Panc1 (cell line): ENCODE measurements around the gene SETDB2. TPM values are rescaled to one million over a fixed set of nuclear protein-coding genes. Genes with fewer than 3 reads are reported as not detected.

Source experiments
- ATAC-seq: fragments of 200-7000 bp; cut with Tn5 transposase; 2 replicates; pipeline ENCODE4 v1.9.1; 2020; ENCODE audit warnings: mild to moderate bottlenecking, moderate library complexity
- BruUV-seq: library from RNA; stranded (reverse); fragments of 400-500 nt; replicated peaks from 2 replicates; lab custom pipeline; 2021; lab: Mats Ljungman, UMichigan
- CTCF ChIA-PET: fragments of 300-600 bp; sonication (Branson Sonifier 250); formaldehyde crosslinking; loops from one replicate; lab custom pipeline; 2022; ENCODE audit warnings: antibody characterized with exemption; lab: Charles Lee
- POLR2A ChIA-PET: fragments of 300-600 bp; sonication (Branson Sonifier 250); formaldehyde crosslinking; loops from one replicate; lab custom pipeline; 2022; ENCODE audit warnings: antibody characterized with exemption; lab: Charles Lee
- DNase-seq: peaks from one replicate; pipeline ENCODE4 v3.0.0-alpha.2; 2010; ENCODE audit warnings: low read depth, low spot score
- H3K27ac ChIP-seq: 2 replicates; pipeline ENCODE4 v1.5.1; 2011; ENCODE audit warnings: mild to moderate bottlenecking, low read length, inconsistent platforms
- H3K27me3 ChIP-seq: fragments of 200-500 bp; sonication (Bioruptor generic); 2 replicates; pipeline ENCODE4 v1.6.0; 2014; ENCODE audit warnings: low read length, inconsistent platforms; ENCODE audit not compliant: control insufficient read depth, insufficient read depth
- H3K36me3 ChIP-seq: fragments of 200-500 bp; sonication (Bioruptor generic); 2 replicates; pipeline ENCODE4 v1.5.1; 2014; ENCODE audit warnings: inconsistent platforms, mild to moderate bottlenecking, low read length, moderate library complexity; ENCODE audit not compliant: control insufficient read depth, insufficient read depth
- H3K4me1 ChIP-seq: 2 replicates; pipeline ENCODE4 v1.5.1; 2011; ENCODE audit warnings: inconsistent platforms, mild to moderate bottlenecking, low read length, moderate library complexity; ENCODE audit not compliant: control insufficient read depth, insufficient read depth
- H3K4me3 ChIP-seq, 2 experiments: 2 replicates each; pipeline ENCODE4 v1.5.1; 2011 to 2012; ENCODE audit warnings: low read depth in 2 of 2, low read length in 2 of 2, mild to moderate bottlenecking in 2 of 2, inconsistent platforms in 1 of 2, moderate library complexity in 1 of 2
- H3K9me3 ChIP-seq: fragments of 200-500 bp; sonication (Bioruptor generic); 2 replicates; pipeline ENCODE4 v1.5.1; 2014; ENCODE audit warnings: low read depth, mild to moderate bottlenecking, inconsistent platforms, low read length, moderate library complexity; ENCODE audit not compliant: control insufficient read depth, insufficient read depth
- CTCF ChIP-seq: fragments of 450-650 bp; IDR thresholded peaks from 2 replicates; pipeline ENCODE4 v1.5.1; 2017; ENCODE audit warnings: mild to moderate bottlenecking
- POLR2AphosphoS5 ChIP-seq: IDR thresholded peaks from 2 replicates; pipeline ENCODE4 v1.6.1; 2012; ENCODE audit warnings: mild to moderate bottlenecking, low read depth, low read length, moderate library complexity
- REST ChIP-seq, 2 experiments: IDR thresholded peaks; 2 replicates each; pipeline ENCODE4 v1.6.1; 2011 to 2012; ENCODE audit warnings: low read depth in 2 of 2, control low read depth in 1 of 2, low read length in 1 of 2, mild to moderate bottlenecking in 1 of 2, moderate library complexity in 1 of 2; ENCODE audit not compliant: insufficient read depth in 1 of 2
- SIN3A ChIP-seq: IDR thresholded peaks from 2 replicates; pipeline ENCODE4 v1.6.1; 2012; ENCODE audit warnings: low read depth, mild to moderate bottlenecking, low read length, moderate library complexity, borderline replicate concordance; ENCODE audit not compliant: insufficient read depth
- TCF7L2 ChIP-seq: IDR thresholded peaks from 2 replicates; pipeline ENCODE4 v1.6.1; 2011; ENCODE audit warnings: mild to moderate bottlenecking, low read depth, low read length, inconsistent platforms
- in situ Hi-C: cut with HindIII; loops from 2 replicates; pipeline ENCODE4 v1.10.0; 2016; ENCODE audit warnings: low sequenced_read_pairs, low pct_unique_long_range_greater_than_20kb
- intact Hi-C: fragments of 100-400 bp; cut with micrococcal nuclease; formaldehyde crosslinking; loops from one replicate; pipeline ENCODE4 v1.10.0; 2022; ENCODE audit not compliant: unreplicated experiment
- total RNA-seq: library from RNA; stranded (reverse); gene quantifications from one replicate; pipeline ENCODE4 v1.2.1, GENCODE V29; 2021; ENCODE audit not compliant: unreplicated experiment

Gene SETDB2
- total RNA-seq, 1 experiment from 2014 or later: 6.1 TPM

- Histone ChIP-seq H3K4me3 (no peak overlapping the region), H3K27ac (no peak overlapping the region), H3K36me3 (no peaks in the 10 kb centered on the region; the same call in 1 of the 2 replicates), H3K4me1 (no peaks in the 10 kb centered on the region), H3K9me3 (no peaks in the 10 kb centered on the region), H3K27me3 (no peaks in the 10 kb centered on the region)
- no peak for TF ChIP-seq TCF7L2
- TF ChIP-seq REST (IDR thresholded peaks at IDR 0.05; ENCODE audit: insufficient read depth in 1 of 2, low read depth in 2 of 2, low read length in 1 of 2): no peak
- no peak for TF ChIP-seq SIN3A
- TF ChIP-seq CTCF: no peak
- TF ChIP-seq POLR2AphosphoS5: no peak
- ChIA-PET CTCF (no interaction called here), POLR2A (no interaction called here)
- intact Hi-C loops: no loop called here
- in situ Hi-C loops: no loop called here
- DNase-seq (no peak), ATAC-seq (no peak)
- BruUV-seq: no TSS peak
Measured at GRCh38 chr13:49454388-49455006, 10.4 kb downstream of the SETDB2 start.

GRCh38 chr13:49455007-49455398 lies 10.9 kb downstream of the SETDB2 start:
- CTCF ChIA-PET: no interaction called here
- in situ Hi-C loops: no loop called here
- DNase-seq (no peak), ATAC-seq (no peak)
- intact Hi-C loops: no loop called here
- no peaks in the 10 kb centered on the region for H3K4me1 ChIP-seq
- no peaks in the 10 kb centered on the region for H3K27me3 ChIP-seq
- H3K4me3 ChIP-seq: no peak overlapping the region
- no peak for TF ChIP-seq CTCF
- no peak for TF ChIP-seq REST (IDR thresholded peaks at IDR 0.05; ENCODE audit: insufficient read depth in 1 of 2, low read depth in 2 of 2, low read length in 1 of 2)
- TF ChIP-seq SIN3A: no peak
- TF ChIP-seq POLR2AphosphoS5: no peak
- no TSS peak for BruUV-seq
- H3K36me3 ChIP-seq: no peaks in the 10 kb centered on the region; the same call in 1 of the 2 replicates
- H3K9me3 ChIP-seq: no peaks in the 10 kb centered on the region
- no peak overlapping the region for H3K27ac ChIP-seq
- POLR2A ChIA-PET: interaction anchor here (0.7 kb wide), 1 partner anchor 80 kb away, joined by 5 read pairs; no protein-coding TSS in a partner anchor
